ENCODE data around the gene TLR2. TPM values are rescaled to one million over a fixed set of nuclear protein-coding genes. Genes with fewer than 3 reads are reported as not detected.

The TLR2 gene
- total and polyA plus RNA-seq, 2 donors (not counting 3 experiments of a cell fraction or from before 2014, with no cell fraction given), result 0.29 to 1.4 TPM

DNA sequence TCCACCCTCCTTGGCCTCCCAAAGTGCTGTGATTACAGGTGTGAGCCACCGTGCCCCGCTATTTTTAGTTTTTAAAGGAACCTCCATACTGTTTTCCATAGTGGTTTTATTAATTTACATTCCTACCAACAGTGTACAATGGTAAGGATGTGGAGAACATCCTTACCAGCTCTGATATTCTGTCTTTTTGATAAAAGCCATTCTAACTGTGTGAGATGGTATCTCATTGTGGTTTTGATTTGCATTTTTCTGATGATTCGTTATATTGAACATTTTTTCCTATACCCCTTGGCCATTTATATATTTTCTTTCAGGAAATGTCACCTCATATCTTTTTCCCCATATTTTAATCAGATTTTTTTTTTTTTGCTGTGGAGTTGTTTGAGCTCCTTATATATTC, 14.2 kb upstream of the TLR2 start:
- Histone ChIP-seq H3K4me3 (replicated peaks in 1 of 3; ENCODE audit: insufficient read depth in 1 of 3, low read depth in 1 of 3, low read length in 3 of 3) (no peak overlapping the region), H2AFZ (ENCODE audit: low read depth, low read length) (no peak overlapping the region), H3K27me3 (ENCODE audit: control insufficient read depth in 2 of 2, insufficient read depth in 2 of 2, low read length in 2 of 2) (peaks cover 0 to 4% of the 10 kb centered on the region in 2 experiments), H3K9me3 (replicated peaks; ENCODE audit: control insufficient read depth, insufficient read depth, low read length) (no peaks in the 10 kb centered on the region), H3K4me1 (ENCODE audit: control insufficient read depth, extremely low read depth, insufficient read depth, low read length) (no peaks in the 10 kb centered on the region), H4K20me1 (replicated peaks; ENCODE audit: control insufficient read depth, extremely low read depth, insufficient read depth, low read length) (no peaks in the 10 kb centered on the region), H3K9ac (replicated peaks; ENCODE audit: extremely low read depth, insufficient read depth, low read length) (no peak overlapping the region), H3K79me2 (ENCODE audit: control insufficient read depth, insufficient read depth, low read length) (no peaks in the 10 kb centered on the region), H3K27ac (ENCODE audit: insufficient read depth, low read depth, low read length) (no peak overlapping the region), H3K36me3 (ENCODE audit: control insufficient read depth in 2 of 2, extremely low read depth in 1 of 2, insufficient read depth in 2 of 2, low read length in 2 of 2) (no peaks in the 10 kb centered on the region), H3K4me2 (ENCODE audit: insufficient read depth, low read length) (no peak overlapping the region), H3K9me1 (replicated peaks; ENCODE audit: control insufficient read depth, extremely low read depth, insufficient read depth, low read length) (no peaks in the 10 kb centered on the region)
- dilution Hi-C loops (cut with MboI; ENCODE audit: extremely low pct_ligation_motif_present, low sequenced_read_pairs) (no loop called here), intact Hi-C loops (cut with micrococcal nuclease) (no loop called here)
- ChIA-PET CTCF (no interaction called here), POLR2A (no interaction called here)
- no peak for FAIRE-seq
- no TSS peak for BruUV-seq (replicated peaks)
- TF ChIP-seq JUN (IDR thresholded peaks at IDR 0.05; ENCODE audit: borderline replicate concordance, insufficient read depth, insufficient read length, low read depth) (no peak), FOS (IDR thresholded peaks at IDR 0.05; ENCODE audit: borderline replicate concordance, insufficient read depth, low read length) (no peak), POLR2A (IDR thresholded peaks at IDR 0.05; ENCODE audit: low read depth, low read length) (no peak), POLR2AphosphoS5 (IDR thresholded peaks at IDR 0.05; ENCODE audit: insufficient read depth, low read depth, low read length) (no peak), MYC (IDR thresholded peaks at IDR 0.05; ENCODE audit: low read depth, low read length) (no peak), EZH2 (IDR thresholded peaks at IDR 0.05; ENCODE audit: borderline replicate concordance, low read depth, low read length, severe bottlenecking) (no peak), GATA2 (IDR thresholded peaks at IDR 0.05; ENCODE audit: insufficient read depth, insufficient read length, low read depth, low read length) (no peak)
- TF ChIP-seq, protein P1, sequence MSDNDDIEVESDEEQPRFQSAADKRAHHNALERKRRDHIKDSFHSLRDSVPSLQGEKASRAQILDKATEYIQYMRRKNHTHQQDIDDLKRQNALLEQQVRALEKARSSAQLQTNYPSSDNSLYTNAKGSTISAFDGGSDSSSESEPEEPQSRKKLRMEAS (IDR thresholded peaks at IDR 0.05; ENCODE audit: insufficient read depth, insufficient read length), result no peak
- TF ChIP-seq, protein P2, sequence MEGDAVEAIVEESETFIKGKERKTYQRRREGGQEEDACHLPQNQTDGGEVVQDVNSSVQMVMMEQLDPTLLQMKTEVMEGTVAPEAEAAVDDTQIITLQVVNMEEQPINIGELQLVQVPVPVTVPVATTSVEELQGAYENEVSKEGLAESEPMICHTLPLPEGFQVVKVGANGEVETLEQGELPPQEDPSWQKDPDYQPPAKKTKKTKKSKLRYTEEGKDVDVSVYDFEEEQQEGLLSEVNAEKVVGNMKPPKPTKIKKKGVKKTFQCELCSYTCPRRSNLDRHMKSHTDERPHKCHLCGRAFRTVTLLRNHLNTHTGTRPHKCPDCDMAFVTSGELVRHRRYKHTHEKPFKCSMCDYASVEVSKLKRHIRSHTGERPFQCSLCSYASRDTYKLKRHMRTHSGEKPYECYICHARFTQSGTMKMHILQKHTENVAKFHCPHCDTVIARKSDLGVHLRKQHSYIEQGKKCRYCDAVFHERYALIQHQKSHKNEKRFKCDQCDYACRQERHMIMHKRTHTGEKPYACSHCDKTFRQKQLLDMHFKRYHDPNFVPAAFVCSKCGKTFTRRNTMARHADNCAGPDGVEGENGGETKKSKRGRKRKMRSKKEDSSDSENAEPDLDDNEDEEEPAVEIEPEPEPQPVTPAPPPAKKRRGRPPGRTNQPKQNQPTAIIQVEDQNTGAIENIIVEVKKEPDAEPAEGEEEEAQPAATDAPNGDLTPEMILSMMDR (IDR thresholded peaks at IDR 0.05; ENCODE audit: extremely low read depth in 1 of 2, insufficient read depth in 1 of 2, low read depth in 1 of 2, low read length in 2 of 2), result no peak
- DNase-seq (ENCODE audit: low read depth, low spot score), result no peak
